ENCODE results near the gene TMCO4.

DNA sequence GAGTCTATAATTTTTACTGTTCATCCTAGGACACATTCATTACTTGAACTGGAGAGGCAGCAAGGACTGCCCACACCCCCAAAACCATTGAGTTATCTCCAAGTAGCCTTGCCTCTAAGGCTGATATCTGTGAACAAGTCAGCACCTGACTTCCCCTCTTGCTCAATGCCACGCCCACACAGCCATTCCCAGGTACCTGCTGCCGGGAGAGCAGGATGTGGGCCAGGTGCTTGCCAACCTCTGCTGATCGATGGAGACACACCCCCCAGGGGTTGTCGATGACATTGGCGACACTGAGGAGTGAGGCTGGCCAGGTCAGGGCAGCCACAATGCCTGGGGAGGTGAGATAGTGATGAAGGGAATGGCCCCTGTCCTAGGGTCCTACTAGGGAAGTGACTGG is 60.1 kb downstream of the TMCO4 start:
- TF ChIP-seq POLR2A (IDR thresholded peaks at IDR 0.05; ENCODE audit: low read length) (no peak), GATA1 (IDR thresholded peaks at IDR 0.05; ENCODE audit: low read depth, low read length) (no peak)

Measured in erythroblast (primary cell).